H1 (cell line): Measurements from ENCODE around the gene COL10A1. TPM values are rescaled to one million over a fixed set of nuclear protein-coding genes. Genes with fewer than 3 reads are reported as not detected.

Experiments
- CHD7 ChIP-seq: fragments of 300-600 bp; sonication (generic); IDR thresholded peaks from 2 replicates; pipeline ENCODE4 v1.7.1; 2012; ENCODE audit warnings: low read length, moderate library complexity, mild to moderate bottlenecking, inconsistent platforms; ENCODE audit not compliant: insufficient replicate concordance
- RNF2 ChIP-seq: fragments of 200-900, 300-1000 bp; sonication (generic); IDR thresholded peaks from 2 replicates; pipeline ENCODE4 v1.7.1; 2016; ENCODE audit warnings: borderline replicate concordance, low read depth, mild to moderate bottlenecking, antibody characterized with exemption, low read length; ENCODE audit not compliant: poor library complexity, severe bottlenecking; ENCODE audit errors: missing control alignments
- polyA plus RNA-seq, 7 experiments: library from polyadenylated mRNA; depleted of rRNA in 3 of 7; stranded (reverse) in 5 of 7; unstranded in 2 of 7; fragments of >200 nt in 5 of 7; fragments of 200-250 nt in 2 of 7; gene quantifications; 1 replicate in 5 of 7; 2 replicates in 1 of 7; 4 replicates in 1 of 7; pipeline versions ENCODE4 v1.2.1 to v1.2.3, GENCODE V29; 2011 to 2013; ENCODE audit warnings: missing spikeins in 2 of 7, mixed read lengths in 2 of 7
- total RNA-seq: library from RNA; stranded (reverse); fragmentation: NEBNext Ultra II Directional; extraction: Animal tissue kit (Norgen Biotek cat#: 25700); gene quantifications from 2 replicates; pipeline ENCODE4 v1.2.1, GENCODE V29; 2021

COL10A1 gene
- total and polyA plus RNA-seq, 2 of the 8 experiments (the other 6 are each of a cell fraction or from before 2014, with no cell fraction given) = not detected

GRCh38 chr6:116101790-116102189 lies 24.1 kb downstream of the COL10A1 start (continued):
- TF ChIP-seq CHD7 (no peak), RNF2 (no peak)
